Astrocyte of the spinal cord (primary cell): Measurements from ENCODE around the gene MIA.
A peak's percentile ranks its signal among the peaks of the same experiment; 100 is the strongest.
"Not testable (repeated sequence)": the region's sequence is repeated elsewhere in the genome, so short reads cannot be mapped to it uniquely, and the experiment has no call there.

Experiments used
- DNase-seq: peaks from one replicate; pipeline ENCODE4 v3.0.0; 2011; ENCODE audit warnings: low read depth, low spot score
- H3K4me3 ChIP-seq: 2 replicates; pipeline ENCODE4 v1.5.1; 2011; ENCODE audit warnings: low read depth, mild to moderate bottlenecking, low read length, moderate library complexity
- in situ Hi-C: cut with HindIII; loops from 2 replicates; pipeline ENCODE4 v1.10.0; 2017; ENCODE audit warnings: low sequenced_read_pairs
- TF ChIP-seq, protein P1 (sequence below): IDR thresholded peaks from 2 replicates; pipeline ENCODE4 v1.5.1; 2012; ENCODE audit warnings: low read depth, mild to moderate bottlenecking, low read length, inconsistent platforms

Gene MIA

DNA sequence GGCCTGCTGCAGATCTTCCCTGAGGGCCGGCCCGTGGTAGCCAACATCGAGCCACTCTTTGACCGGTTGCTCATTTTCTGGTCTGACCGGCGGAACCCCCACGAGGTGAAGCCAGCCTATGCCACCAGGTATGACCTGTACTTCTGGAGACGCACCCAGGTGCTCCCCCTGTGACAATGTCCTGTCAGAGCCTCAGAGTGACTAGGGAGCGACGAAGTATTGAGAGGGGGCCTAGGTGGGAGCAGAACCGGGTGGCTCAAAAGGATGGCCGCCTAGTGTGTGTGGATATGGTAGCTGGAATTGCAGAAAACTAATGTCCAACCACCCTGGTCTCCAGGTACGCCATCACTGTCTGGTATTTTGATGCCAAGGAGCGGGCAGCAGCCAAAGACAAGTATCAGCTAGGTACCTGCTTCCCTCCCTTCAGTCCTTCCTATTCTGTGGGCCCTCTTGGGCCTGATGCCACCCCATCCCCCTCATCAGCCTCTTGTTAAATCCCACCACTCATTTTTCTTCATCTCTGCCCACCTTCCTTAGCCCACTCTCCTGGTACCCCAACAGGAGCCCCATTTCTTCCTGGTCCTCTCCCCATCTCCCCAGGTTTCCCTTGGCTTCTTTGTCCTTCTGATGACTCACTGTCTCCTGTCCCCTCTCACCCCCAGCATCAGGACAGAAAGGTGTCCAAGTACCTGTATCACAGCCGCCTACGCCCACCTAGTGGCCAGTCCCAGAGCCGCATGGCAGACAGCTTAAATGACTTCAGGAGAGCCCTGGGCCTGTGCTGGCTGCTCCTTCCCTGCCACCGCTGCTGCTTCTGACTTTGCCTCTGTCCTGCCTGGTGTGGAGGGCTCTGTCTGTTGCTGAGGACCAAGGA is 32.1 kb downstream of the MIA start:
- TF ChIP-seq, protein P1, sequence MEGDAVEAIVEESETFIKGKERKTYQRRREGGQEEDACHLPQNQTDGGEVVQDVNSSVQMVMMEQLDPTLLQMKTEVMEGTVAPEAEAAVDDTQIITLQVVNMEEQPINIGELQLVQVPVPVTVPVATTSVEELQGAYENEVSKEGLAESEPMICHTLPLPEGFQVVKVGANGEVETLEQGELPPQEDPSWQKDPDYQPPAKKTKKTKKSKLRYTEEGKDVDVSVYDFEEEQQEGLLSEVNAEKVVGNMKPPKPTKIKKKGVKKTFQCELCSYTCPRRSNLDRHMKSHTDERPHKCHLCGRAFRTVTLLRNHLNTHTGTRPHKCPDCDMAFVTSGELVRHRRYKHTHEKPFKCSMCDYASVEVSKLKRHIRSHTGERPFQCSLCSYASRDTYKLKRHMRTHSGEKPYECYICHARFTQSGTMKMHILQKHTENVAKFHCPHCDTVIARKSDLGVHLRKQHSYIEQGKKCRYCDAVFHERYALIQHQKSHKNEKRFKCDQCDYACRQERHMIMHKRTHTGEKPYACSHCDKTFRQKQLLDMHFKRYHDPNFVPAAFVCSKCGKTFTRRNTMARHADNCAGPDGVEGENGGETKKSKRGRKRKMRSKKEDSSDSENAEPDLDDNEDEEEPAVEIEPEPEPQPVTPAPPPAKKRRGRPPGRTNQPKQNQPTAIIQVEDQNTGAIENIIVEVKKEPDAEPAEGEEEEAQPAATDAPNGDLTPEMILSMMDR: peak; percentile 44
- in situ Hi-C loops: no loop called here
- no peak overlapping the region for H3K4me3 ChIP-seq
- no peak for DNase-seq

- TF ChIP-seq, protein P1: no peak
- no peak for DNase-seq
- in situ Hi-C loops: no loop called here
- H3K4me3 ChIP-seq: no peak overlapping the region
These were observed 32.7 kb downstream of the MIA start for GRCh38 chr19:40808021-40808325.

- in situ Hi-C loops: no loop called here
- H3K4me3 ChIP-seq: no peak overlapping the region
- TF ChIP-seq, protein P1: no peak
- DNase-seq: no peak
These were observed 33.2 kb downstream of the MIA start for GRCh38 chr19:40808497-40808896.

- TF ChIP-seq, protein P1: no peak
- no peak overlapping the region for H3K4me3 ChIP-seq
- in situ Hi-C loops: no loop called here
- no peak for DNase-seq
These were observed 34.2 kb downstream of the MIA start for GRCh38 chr19:40809358-40810086.

DNA sequence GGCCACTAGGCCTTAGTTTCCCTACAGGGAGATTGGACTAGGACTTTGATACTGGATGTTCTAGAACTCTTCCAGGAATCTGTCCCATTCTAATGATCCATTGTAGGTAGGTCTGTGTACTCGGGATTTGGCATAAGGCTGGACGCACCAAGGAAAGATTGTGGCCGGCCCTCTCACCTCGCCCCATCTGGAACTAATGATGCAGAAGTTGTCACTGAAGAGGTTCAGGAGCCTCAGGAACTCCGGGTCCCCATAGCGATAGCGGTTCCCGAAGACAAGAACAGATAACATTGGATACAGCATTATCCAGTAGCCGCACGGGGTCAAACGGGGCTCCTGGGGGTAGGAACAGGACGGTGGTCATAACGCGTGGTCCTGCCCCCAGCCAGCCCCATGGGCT is 34.8 kb downstream of the MIA start:
- DNase-seq: no peak
- no peak overlapping the region for H3K4me3 ChIP-seq
- TF ChIP-seq, protein P1: no peak
- in situ Hi-C loops: no loop called here

- peak; percentile 78 for DNase-seq
These were observed 35.5 kb downstream of the MIA start for GRCh38 chr19:40810649-40811408.

More at GRCh38 chr19:40810649-40811408, 35.5 kb downstream of the MIA start:
- in situ Hi-C loops: not testable (repeated sequence)
- H3K4me3 ChIP-seq: peak overlapping the region; percentile 34
